ENCODE data around the gene RASGRF2. TPM values are rescaled to one million over a fixed set of nuclear protein-coding genes. Genes with fewer than 3 reads are reported as not detected.

The RASGRF2 gene
- total RNA-seq, 2 donors from 2014 or later: 6.9 to 13.9 TPM

DNA sequence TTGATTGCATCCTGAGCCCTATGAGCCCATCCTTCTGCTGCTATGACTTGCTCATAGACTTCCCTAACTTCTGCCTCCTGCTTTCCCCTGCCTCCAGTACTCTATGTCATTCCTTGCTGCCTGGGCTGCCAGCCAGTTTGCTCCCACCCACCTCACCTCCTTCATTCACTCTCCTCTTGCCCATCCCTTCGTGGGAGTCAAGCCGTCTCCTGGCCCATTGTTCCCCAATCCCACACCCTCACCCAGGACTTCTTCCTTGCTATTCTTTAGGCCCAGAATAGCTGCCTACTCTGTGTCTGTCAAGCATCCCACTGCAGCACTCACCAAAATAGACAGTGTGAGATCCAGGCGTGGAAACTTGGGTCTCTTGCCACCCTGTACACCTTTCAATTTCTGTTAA lies 131.0 kb downstream of the RASGRF2 start:
- Histone ChIP-seq H3K27me3 (replicated peaks; ENCODE audit: insufficient read depth) (no peaks in the 10 kb centered on the region), H3K36me3 (no peaks in the 10 kb centered on the region), H3K27ac (no peak overlapping the region), H3K9me3 (no peaks in the 10 kb centered on the region), H3K4me1 (ENCODE audit: control insufficient read depth in 1 of 2, low read depth in 2 of 2) (no peaks in the 10 kb centered on the region), H3K4me3 (no peak overlapping the region)
- DNase-seq (ENCODE audit: low spot score) (no peak), ATAC-seq (ENCODE audit: insufficient number of reproducible peaks, low FRiP score, low read depth) (no peak)
- TF ChIP-seq, protein P1, sequence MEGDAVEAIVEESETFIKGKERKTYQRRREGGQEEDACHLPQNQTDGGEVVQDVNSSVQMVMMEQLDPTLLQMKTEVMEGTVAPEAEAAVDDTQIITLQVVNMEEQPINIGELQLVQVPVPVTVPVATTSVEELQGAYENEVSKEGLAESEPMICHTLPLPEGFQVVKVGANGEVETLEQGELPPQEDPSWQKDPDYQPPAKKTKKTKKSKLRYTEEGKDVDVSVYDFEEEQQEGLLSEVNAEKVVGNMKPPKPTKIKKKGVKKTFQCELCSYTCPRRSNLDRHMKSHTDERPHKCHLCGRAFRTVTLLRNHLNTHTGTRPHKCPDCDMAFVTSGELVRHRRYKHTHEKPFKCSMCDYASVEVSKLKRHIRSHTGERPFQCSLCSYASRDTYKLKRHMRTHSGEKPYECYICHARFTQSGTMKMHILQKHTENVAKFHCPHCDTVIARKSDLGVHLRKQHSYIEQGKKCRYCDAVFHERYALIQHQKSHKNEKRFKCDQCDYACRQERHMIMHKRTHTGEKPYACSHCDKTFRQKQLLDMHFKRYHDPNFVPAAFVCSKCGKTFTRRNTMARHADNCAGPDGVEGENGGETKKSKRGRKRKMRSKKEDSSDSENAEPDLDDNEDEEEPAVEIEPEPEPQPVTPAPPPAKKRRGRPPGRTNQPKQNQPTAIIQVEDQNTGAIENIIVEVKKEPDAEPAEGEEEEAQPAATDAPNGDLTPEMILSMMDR (IDR thresholded peaks at IDR 0.05): no peak

GRCh38 chr5:81093536-81094196 lies 133.5 kb downstream of the RASGRF2 start:
- Histone ChIP-seq H3K9me3 (no peaks in the 10 kb centered on the region), H3K27ac (no peak overlapping the region), H3K4me3 (no peak overlapping the region), H3K4me1 (ENCODE audit: control insufficient read depth in 1 of 2, low read depth in 2 of 2) (no peaks in the 10 kb centered on the region), H3K27me3 (replicated peaks; ENCODE audit: insufficient read depth) (no peaks in the 10 kb centered on the region), H3K36me3 (no peaks in the 10 kb centered on the region)
- DNase-seq (ENCODE audit: low spot score) (no peak), ATAC-seq (ENCODE audit: insufficient number of reproducible peaks, low FRiP score, low read depth) (no peak)
- TF ChIP-seq, protein P1 (IDR thresholded peaks at IDR 0.05): no peak

DNA sequence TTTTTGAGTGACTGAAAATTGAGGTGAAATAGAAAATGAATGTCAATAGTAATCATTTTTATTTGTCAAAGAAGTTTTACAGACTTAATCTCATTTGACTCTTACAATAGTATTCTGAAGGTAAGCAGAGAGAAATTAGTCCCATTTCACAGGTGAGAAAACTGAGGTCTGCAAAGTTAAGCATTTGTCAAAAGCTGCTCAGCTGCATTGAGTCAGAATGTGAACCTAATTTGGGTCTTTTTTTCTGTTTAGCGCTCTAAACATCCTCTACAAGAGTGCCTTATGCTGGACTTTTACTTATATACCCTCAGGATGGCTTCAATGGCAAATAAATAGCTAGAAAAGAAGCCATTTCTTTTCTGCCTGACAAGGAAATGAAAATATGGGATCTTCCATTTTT lies 135.7 kb downstream of the RASGRF2 start:
- H3K9me3 ChIP-seq: no peaks in the 10 kb centered on the region
- ATAC-seq (ENCODE audit: insufficient number of reproducible peaks, low FRiP score, low read depth): no peak

GRCh38 chr5:81097713-81098112 lies 137.6 kb downstream of the RASGRF2 start:
- ATAC-seq (ENCODE audit: insufficient number of reproducible peaks, low FRiP score, low read depth): no peak
- Histone ChIP-seq H3K9me3 (no peaks in the 10 kb centered on the region), H3K27me3 (replicated peaks; ENCODE audit: insufficient read depth) (no peaks in the 10 kb centered on the region), H3K36me3 (no peaks in the 10 kb centered on the region), H3K4me3 (no peak overlapping the region), H3K27ac (no peak overlapping the region), H3K4me1 (ENCODE audit: control insufficient read depth in 1 of 2, low read depth in 2 of 2) (no peaks in the 10 kb centered on the region)
- TF ChIP-seq, protein P1 (IDR thresholded peaks at IDR 0.05): no peak
- DNase-seq (ENCODE audit: low spot score): no peak

More for the DNA sequence above, 135.7 kb downstream of the RASGRF2 start:
- Histone ChIP-seq H3K4me3 (no peak overlapping the region), H3K4me1 (ENCODE audit: control insufficient read depth in 1 of 2, low read depth in 2 of 2) (no peaks in the 10 kb centered on the region), H3K27ac (no peak overlapping the region), H3K36me3 (no peaks in the 10 kb centered on the region), H3K27me3 (replicated peaks; ENCODE audit: insufficient read depth) (no peaks in the 10 kb centered on the region)
- DNase-seq (ENCODE audit: low spot score): no peak
- TF ChIP-seq, protein P1 (IDR thresholded peaks at IDR 0.05): no peak

DNA sequence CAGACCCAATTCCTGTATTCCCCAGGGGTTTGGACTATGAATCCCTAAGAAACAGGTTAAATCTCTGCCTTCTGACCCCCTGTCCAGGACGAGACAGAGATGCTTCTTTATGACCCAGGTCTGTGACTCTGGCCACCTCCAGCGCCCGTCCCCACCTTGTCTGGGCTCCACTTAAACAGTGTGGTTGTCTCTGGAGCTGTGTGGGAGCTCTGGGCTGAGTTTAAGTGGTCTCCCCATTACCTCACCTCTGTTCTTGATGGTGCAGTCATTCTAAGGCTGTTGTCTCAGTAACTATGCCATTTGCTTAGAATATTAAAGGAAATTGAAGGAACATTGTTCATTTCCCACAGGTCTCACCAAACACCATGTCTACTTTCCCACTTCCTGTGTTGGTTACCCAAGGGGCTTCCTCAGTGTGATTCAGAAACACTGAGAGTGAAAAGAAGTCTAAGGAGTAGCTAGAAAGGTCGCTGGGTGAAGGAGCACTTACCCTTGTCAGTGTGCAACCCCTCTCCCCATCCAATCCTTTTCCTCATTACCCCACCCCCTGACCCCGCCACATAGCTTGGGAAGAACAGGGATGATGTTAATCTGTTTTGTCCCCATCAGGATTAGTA lies 145.2 kb downstream of the RASGRF2 start:
- H3K27ac ChIP-seq: no peak overlapping the region
- DNase-seq (ENCODE audit: low spot score) (no peak), ATAC-seq (ENCODE audit: insufficient number of reproducible peaks, low FRiP score, low read depth) (no peak)
- H3K4me1 ChIP-seq (ENCODE audit: control insufficient read depth in 1 of 2, low read depth in 2 of 2): no peaks in the 10 kb centered on the region
- no peaks in the 10 kb centered on the region for H3K9me3 ChIP-seq
- H3K4me3 ChIP-seq: no peak overlapping the region
- H3K36me3 ChIP-seq: no peaks in the 10 kb centered on the region
- H3K27me3 ChIP-seq (replicated peaks; ENCODE audit: insufficient read depth): no peaks in the 10 kb centered on the region
- TF ChIP-seq, protein P1 (IDR thresholded peaks at IDR 0.05): no peak
